HepG2 (cell line): ENCODE results near the gene ZNRF3. TPM values are rescaled to one million over a fixed set of nuclear protein-coding genes. Genes with fewer than 3 reads are reported as not detected.

Experiments used
- AKNA ChIP-seq: sonication (generic); formaldehyde crosslinking; IDR thresholded peaks from 2 replicates; pipeline ENCODE4 v1.4.0; 2020; ENCODE audit warnings: missing genetic modification reagents, borderline replicate concordance
- ARID2 ChIP-seq: sonication (generic); formaldehyde crosslinking; IDR thresholded peaks from 2 replicates; pipeline ENCODE4 v1.8.1; 2022; ENCODE audit warnings: mild to moderate bottlenecking, missing genetic modification reagents, borderline replicate concordance
- FOXA1 ChIP-seq, 2 experiments: fragments of 450-650 bp in 1 of 2; sonication (generic) in 1 of 2; formaldehyde crosslinking in 1 of 2; IDR thresholded peaks; 2 replicates each; pipeline versions ENCODE4 v1.4.0 to v1.6.1; 2016 to 2020; ENCODE audit warnings: missing genetic modification reagents in 1 of 2
- GATAD2A ChIP-seq: IDR thresholded peaks from 2 replicates; pipeline ENCODE4 v1.6.1; 2016
- NKX3-1 ChIP-seq: sonication (generic); formaldehyde crosslinking; IDR thresholded peaks from 2 replicates; pipeline ENCODE4 v1.5.0; 2020; ENCODE audit warnings: missing genetic modification reagents
- PAXIP1 ChIP-seq: sonication (generic); formaldehyde crosslinking; conservative IDR thresholded peaks from 2 replicates; pipeline ENCODE4 v1.4.0; 2020; ENCODE audit warnings: mild to moderate bottlenecking, missing genetic modification reagents, moderate library complexity
- PHB2 ChIP-seq: fragments of 450-650 bp; IDR thresholded peaks from 2 replicates; pipeline ENCODE4 v1.6.1; 2018; ENCODE audit not compliant: partially characterized antibody
- THAP11 ChIP-seq: IDR thresholded peaks from 2 replicates; pipeline ENCODE4 v1.6.1; 2016; ENCODE audit warnings: missing biosample characterization, missing genetic modification reagents
- ZBTB8A ChIP-seq: sonication (generic); formaldehyde crosslinking; IDR thresholded peaks from 2 replicates; pipeline ENCODE4 v1.4.0; 2020; ENCODE audit warnings: mild to moderate bottlenecking, low read depth, missing genetic modification reagents, borderline replicate concordance
- ZNF407 ChIP-seq: sonication (generic); formaldehyde crosslinking; IDR thresholded peaks from one replicate; pipeline ENCODE4 v1.5.1; 2020; ENCODE audit warnings: mild to moderate bottlenecking, missing genetic modification reagents; ENCODE audit errors: not compliant biosample characterization
- ZNF576 ChIP-seq: sonication (generic); formaldehyde crosslinking; IDR thresholded peaks from 2 replicates; pipeline ENCODE4 v1.4.0; 2020; ENCODE audit warnings: mild to moderate bottlenecking, missing genetic modification reagents
- polyA plus RNA-seq, 8 experiments: library from polyadenylated mRNA; depleted of rRNA in 3 of 8; stranded (reverse) in 7 of 8; unstranded in 1 of 8; fragments of >200 nt; fragmentation: Illumina TruSeq in 4 of 8; extraction: Trizol in 4 of 8; gene quantifications; 2 replicates each; pipeline versions ENCODE4 v1.2.1 to v1.2.3, GENCODE V29; 2011 to 2016; ENCODE audit warnings: low read depth in 4 of 8, missing spikeins in 1 of 8, mixed read lengths in 1 of 8; ENCODE audit not compliant: insufficient read depth in 1 of 8
- total RNA-seq, 5 experiments: library from RNA; depleted of rRNA; stranded (reverse); fragments of >200 nt; fragmentation: Illumina TruSeq; extraction: Trizol; gene quantifications; 2 replicates each; pipeline ENCODE4 v1.2.3, GENCODE V29; 2016; ENCODE audit warnings: low read depth in 1 of 5

Gene ZNRF3
- total and polyA plus RNA-seq, 2 of the 13 experiments (the other 11 are each of a cell fraction or from before 2014, with no cell fraction given) = 20.3 to 36.7 TPM

DNA sequence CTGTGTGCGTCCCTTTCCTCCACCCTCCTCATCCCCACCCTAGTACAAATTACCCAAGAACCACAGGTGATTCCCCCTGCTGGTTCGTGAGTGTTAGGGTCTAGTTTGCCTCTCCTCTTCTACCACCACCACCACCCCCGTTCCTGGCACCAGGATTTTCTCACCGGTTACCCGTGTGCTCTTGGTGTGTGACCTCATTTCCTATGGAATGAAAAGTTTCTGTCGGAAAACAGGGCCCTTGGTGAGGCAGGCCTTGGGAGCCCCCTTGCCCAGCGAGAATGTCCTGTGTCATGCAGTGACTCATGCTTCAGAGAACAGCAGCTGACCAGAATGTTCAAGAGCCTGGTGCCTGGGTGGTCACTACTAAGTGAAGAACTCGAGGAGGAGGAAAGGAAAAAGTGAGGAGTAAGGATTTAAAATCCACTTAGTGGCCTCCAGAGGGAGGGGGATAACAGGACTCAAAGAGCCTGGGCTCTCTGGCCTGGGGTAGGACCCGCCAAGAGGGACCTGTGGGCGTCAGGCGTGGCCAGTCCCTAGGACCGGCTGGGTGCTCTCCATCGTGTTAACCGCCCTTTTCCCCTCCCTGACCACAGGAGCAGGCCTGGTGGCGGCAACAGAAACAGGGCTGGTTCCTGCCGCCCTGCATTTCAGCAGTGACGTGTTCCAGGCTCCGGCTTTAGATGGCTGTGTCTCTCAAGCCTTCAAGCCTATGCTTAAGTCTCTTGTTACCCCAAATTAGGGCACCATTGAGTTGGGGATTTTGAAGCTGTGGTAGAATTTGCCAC lies 148.0 kb downstream of the ZNRF3 start (continued):
- TF ChIP-seq FOXA1 (IDR thresholded peaks at IDR 0.05) (no peak), FOXA1 (CRISPR knock-in tag; IDR thresholded peaks at IDR 0.05) (no peak), ZNF407 (CRISPR knock-in tag) (no peak), AKNA (CRISPR knock-in tag) (no peak), ARID2 (CRISPR knock-in tag) (no peak), ZNF576 (CRISPR knock-in tag) (no peak), GATAD2A (CRISPR knock-in tag) (peak; percentile 92), PAXIP1 (CRISPR knock-in tag) (no peak; the same call in 1 of the 2 replicates), THAP11 (CRISPR knock-in tag) (no peak), ZBTB8A (CRISPR knock-in tag) (no peak), PHB2 (no peak), NKX3-1 (CRISPR knock-in tag) (no peak)
